GM18526 (cell line): ENCODE data around the gene PDIA3.

Source experiments
- POLR2A ChIP-seq: IDR thresholded peaks from 3 replicates; pipeline ENCODE4 v1.6.1; 2011; ENCODE audit not compliant: insufficient read length; ENCODE audit errors: extremely low read depth

PDIA3 gene

GRCh38 chr15:43800286-43801141, 54.3 kb downstream of the PDIA3 start, which contains the start of gene HYPK:
TSS of gene HYPK (plus strand) at chr15:43800599. CDS start at chr15:43800623, 24 bp downstream.
- peak; percentile 68 for TF ChIP-seq POLR2A

DNA sequence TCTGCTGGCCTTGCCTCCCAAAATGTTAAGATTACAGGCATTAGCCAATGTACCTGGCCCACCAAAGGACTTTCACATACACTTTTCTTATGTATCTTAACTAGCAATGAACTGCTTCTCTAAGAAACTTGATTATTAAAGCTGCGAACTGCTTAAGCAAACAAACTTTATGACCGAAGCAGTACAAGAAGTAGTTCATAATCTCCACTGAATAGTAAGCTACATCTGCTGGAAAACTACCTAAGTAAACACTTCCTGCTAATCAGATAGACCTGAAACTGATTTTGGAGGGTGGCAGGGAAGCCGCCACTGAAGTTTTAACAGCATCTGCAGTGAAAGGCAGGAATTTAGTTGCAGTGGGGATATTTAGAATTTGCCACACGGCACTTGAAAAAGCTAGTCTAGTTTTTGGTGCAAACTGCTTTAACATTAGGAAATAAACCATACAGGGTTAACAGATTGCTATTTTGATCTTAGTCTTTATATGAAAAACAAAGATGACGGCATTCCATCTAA, 62.3 kb downstream of the PDIA3 start:
- TF ChIP-seq POLR2A, result no peak

DNA sequence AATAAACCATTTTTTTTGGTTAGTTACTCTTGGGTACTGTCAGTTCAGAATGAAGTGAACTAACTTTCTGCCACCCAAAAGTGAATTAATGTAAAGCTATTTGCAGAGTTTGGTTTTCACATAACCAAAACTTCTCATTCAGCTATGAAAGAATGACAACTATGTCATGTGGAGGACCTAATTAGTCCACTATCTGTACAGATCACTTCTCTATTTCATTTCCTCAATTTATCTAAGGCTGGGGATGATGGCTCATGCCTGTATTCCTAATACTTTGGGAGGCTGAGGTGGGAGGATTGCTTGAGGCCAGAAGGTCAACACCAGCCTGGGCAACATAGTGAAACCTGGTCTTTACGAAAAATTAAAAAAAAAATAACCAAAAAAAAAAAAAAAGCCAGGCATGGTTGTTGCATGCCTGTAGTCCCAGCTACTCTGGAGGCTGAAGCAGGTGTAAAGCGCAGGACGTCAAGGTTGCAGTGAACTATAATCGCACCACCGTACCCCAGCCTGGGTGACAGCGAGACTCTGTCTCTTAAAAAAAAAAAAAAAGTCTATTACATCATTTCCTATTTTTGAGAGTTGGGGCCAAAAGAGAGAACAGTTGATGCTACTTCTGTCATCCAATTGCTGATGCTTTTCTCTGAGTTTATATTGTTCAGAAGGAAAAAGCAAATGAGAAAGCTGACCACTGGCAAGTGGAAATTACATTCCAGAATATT, 62.9 kb downstream of the PDIA3 start:
- no peak for TF ChIP-seq POLR2A

GRCh38 chr15:43821505-43821904, 75.3 kb downstream of the PDIA3 start:
- no peak for TF ChIP-seq POLR2A
